Loucy (cell line): Measurements from ENCODE around the gene TTC39B.

Experiments
- EZH2phosphoT487 ChIP-seq: fragments of 200-600 bp; IDR thresholded peaks from 2 replicates; pipeline ENCODE4 v1.6.1; 2018; ENCODE audit warnings: antibody characterized with exemption, mild to moderate bottlenecking, moderate library complexity, borderline replicate concordance
- TF ChIP-seq, protein P1 (sequence below): fragments of 200-600 bp; sonication (generic); conservative IDR thresholded peaks from 2 replicates; pipeline ENCODE4 v1.5.1; 2014; ENCODE audit warnings: mild to moderate bottlenecking, antibody characterized with exemption, low read length

DNA sequence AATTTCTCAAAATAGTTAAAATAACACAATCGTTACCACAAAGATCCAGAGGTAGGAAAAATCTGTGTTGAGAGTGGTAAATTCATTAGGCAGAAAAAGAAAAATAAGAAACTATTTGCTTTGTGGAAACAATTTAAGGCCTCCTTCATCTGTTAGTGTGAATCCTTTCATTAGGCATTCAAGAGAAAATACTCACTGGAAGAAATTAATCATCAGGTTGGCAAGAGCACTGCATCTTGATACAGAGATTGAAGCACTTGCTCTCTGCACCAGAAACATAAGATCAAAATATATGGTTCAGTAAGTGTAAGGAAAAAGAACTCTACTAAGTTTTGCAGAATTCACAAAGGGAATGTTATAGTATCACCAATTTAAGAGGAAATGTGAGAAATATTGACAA, 44.4 kb downstream of the TTC39B start:
- TF ChIP-seq, protein P1, sequence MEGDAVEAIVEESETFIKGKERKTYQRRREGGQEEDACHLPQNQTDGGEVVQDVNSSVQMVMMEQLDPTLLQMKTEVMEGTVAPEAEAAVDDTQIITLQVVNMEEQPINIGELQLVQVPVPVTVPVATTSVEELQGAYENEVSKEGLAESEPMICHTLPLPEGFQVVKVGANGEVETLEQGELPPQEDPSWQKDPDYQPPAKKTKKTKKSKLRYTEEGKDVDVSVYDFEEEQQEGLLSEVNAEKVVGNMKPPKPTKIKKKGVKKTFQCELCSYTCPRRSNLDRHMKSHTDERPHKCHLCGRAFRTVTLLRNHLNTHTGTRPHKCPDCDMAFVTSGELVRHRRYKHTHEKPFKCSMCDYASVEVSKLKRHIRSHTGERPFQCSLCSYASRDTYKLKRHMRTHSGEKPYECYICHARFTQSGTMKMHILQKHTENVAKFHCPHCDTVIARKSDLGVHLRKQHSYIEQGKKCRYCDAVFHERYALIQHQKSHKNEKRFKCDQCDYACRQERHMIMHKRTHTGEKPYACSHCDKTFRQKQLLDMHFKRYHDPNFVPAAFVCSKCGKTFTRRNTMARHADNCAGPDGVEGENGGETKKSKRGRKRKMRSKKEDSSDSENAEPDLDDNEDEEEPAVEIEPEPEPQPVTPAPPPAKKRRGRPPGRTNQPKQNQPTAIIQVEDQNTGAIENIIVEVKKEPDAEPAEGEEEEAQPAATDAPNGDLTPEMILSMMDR = no peak
- no peak for TF ChIP-seq EZH2phosphoT487
